Measurements from ENCODE around the gene TSPEAR. TPM values are rescaled to one million over a fixed set of nuclear protein-coding genes. Genes with fewer than 3 reads are reported as not detected.

TSPEAR gene
- total and polyA plus RNA-seq, 2 of the 13 experiments (the other 11 are each of a cell fraction or from before 2014, with no cell fraction given): 0.07 to 0.32 TPM

GRCh38 chr21:44575307-44576024 is 135.9 kb downstream of the TSPEAR start:
- FAIRE-seq (no peak), DNase-seq (ENCODE audit: low spot score) (no peak), ATAC-seq (no peak; the same call in 2 of the 3 replicates)
- H3K79me2 ChIP-seq (ENCODE audit: insufficient read depth, low read length): no peaks in the 10 kb centered on the region
- ChIA-PET POLR2A (no interaction called here), CTCF (ENCODE audit: low intra/inter-chr PET ratio, low total read pairs) (no interaction called here)
- in situ Hi-C loops (cut with HindIII; ENCODE audit: extremely low pct_ligation_motif_present, low pct_unique_long_range_greater_than_20kb): no loop called here
- 94% methylated on average over 16 of the region's 20 CpGs for WGBS (ENCODE audit: low lambda C conversion rate)
- intact Hi-C loops (cut with micrococcal nuclease; ENCODE audit: unreplicated experiment): no loop called here
- no peaks in the 10 kb centered on the region for H3K27me3 ChIP-seq (ENCODE audit: control insufficient read depth in 1 of 2, insufficient read depth in 2 of 2, low read length in 2 of 2)
- H3K9ac ChIP-seq (ENCODE audit: insufficient read depth, low read depth, low read length): no peak overlapping the region
- peaks cover 32% of the 10 kb centered on the region for H3K4me1 ChIP-seq (ENCODE audit: insufficient read depth, low read length)
- peak overlapping the region; percentile 75 for H3K4me2 ChIP-seq (ENCODE audit: low read depth, low read length)
- TF ChIP-seq ZBTB4 (CRISPR knock-in tag; IDR thresholded peaks at IDR 0.05; ENCODE audit: borderline replicate concordance): peak; percentile 10; the same call in 1 of the 2 replicates
- TF ChIP-seq SRY (CRISPR knock-in tag; IDR thresholded peaks at IDR 0.05): 0 out of 2 replicates have a peak, but pooled peaks have one; percentile 31
- TF ChIP-seq MEF2D (CRISPR knock-in tag; IDR thresholded peaks at IDR 0.05): no peak
- TF ChIP-seq ZNF317 (CRISPR knock-in tag; IDR thresholded peaks at IDR 0.05): 0 out of 2 replicates have a peak, but pooled peaks have one; percentile 94
- TF ChIP-seq ZMYM2 (CRISPR knock-in tag; IDR thresholded peaks at IDR 0.05): 0 out of 2 replicates have a peak, but pooled peaks have one; percentile 7
- TF ChIP-seq, protein P1, sequence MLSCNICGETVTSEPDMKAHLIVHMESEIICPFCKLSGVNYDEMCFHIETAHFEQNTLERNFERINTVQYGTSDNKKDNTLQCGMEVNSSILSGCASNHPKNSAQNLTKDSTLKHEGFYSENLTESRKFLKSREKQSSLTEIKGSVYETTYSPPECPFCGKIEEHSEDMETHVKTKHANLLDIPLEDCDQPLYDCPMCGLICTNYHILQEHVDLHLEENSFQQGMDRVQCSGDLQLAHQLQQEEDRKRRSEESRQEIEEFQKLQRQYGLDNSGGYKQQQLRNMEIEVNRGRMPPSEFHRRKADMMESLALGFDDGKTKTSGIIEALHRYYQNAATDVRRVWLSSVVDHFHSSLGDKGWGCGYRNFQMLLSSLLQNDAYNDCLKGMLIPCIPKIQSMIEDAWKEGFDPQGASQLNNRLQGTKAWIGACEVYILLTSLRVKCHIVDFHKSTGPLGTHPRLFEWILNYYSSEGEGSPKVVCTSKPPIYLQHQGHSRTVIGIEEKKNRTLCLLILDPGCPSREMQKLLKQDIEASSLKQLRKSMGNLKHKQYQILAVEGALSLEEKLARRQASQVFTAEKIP (CRISPR knock-in tag; IDR thresholded peaks at IDR 0.05; ENCODE audit: borderline replicate concordance): no peak
- TF ChIP-seq, protein P2, sequence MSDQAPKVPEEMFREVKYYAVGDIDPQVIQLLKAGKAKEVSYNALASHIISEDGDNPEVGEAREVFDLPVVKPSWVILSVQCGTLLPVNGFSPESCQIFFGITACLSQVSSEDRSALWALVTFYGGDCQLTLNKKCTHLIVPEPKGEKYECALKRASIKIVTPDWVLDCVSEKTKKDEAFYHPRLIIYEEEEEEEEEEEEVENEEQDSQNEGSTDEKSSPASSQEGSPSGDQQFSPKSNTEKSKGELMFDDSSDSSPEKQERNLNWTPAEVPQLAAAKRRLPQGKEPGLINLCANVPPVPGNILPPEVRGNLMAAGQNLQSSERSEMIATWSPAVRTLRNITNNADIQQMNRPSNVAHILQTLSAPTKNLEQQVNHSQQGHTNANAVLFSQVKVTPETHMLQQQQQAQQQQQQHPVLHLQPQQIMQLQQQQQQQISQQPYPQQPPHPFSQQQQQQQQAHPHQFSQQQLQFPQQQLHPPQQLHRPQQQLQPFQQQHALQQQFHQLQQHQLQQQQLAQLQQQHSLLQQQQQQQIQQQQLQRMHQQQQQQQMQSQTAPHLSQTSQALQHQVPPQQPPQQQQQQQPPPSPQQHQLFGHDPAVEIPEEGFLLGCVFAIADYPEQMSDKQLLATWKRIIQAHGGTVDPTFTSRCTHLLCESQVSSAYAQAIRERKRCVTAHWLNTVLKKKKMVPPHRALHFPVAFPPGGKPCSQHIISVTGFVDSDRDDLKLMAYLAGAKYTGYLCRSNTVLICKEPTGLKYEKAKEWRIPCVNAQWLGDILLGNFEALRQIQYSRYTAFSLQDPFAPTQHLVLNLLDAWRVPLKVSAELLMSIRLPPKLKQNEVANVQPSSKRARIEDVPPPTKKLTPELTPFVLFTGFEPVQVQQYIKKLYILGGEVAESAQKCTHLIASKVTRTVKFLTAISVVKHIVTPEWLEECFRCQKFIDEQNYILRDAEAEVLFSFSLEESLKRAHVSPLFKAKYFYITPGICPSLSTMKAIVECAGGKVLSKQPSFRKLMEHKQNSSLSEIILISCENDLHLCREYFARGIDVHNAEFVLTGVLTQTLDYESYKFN (CRISPR knock-in tag; conservative IDR thresholded peaks at IDR 0.05): peak; percentile 8; the same call in 1 of the 2 replicates
- TF ChIP-seq ZNF724P (CRISPR knock-in tag; IDR thresholded peaks at IDR 0.05; ENCODE audit: borderline replicate concordance): 0 out of 2 replicates have a peak, but pooled peaks have one; percentile 8
- TF ChIP-seq PRPF4 (IDR thresholded peaks at IDR 0.05; ENCODE audit: low read depth, low read length, poor library complexity, severe bottlenecking): no peak
- TF ChIP-seq MTA1 (CRISPR knock-in tag; IDR thresholded peaks at IDR 0.05; ENCODE audit: borderline replicate concordance): no peak; the same call in 1 of the 2 replicates
- H2AFZ ChIP-seq (ENCODE audit: low read length): no peak overlapping the region
- peaks cover 14% of the 10 kb centered on the region for H3K9me3 ChIP-seq (ENCODE audit: low read length)
- no peak overlapping the region for H3K4me3 ChIP-seq (replicated peaks in 1 of 3; ENCODE audit: insufficient read depth in 1 of 3, low read depth in 2 of 3, low read length in 3 of 3)
- H3K36me3 ChIP-seq (replicated peaks in 1 of 2; ENCODE audit: control insufficient read depth in 1 of 2, insufficient read depth in 2 of 2, low read length in 2 of 2): no peaks in the 10 kb centered on the region
- H3K27ac ChIP-seq (ENCODE audit: extremely low read length, insufficient read depth, low read length): peak overlapping the region; percentile 32
- no peaks in the 10 kb centered on the region for H4K20me1 ChIP-seq (ENCODE audit: insufficient read depth, low read length)
- no TSS peak for BruUV-seq (replicated peaks)
